SK-N-SH treated with all-trans-retinoic acid at 6 μM for 48 hours (cell line): ENCODE data around the gene CHRND.

Experiments used
- ATAC-seq: fragments of 200-7000 bp; cut with Tn5 transposase; 3 replicates; pipeline ENCODE4 v1.9.1; 2020; ENCODE audit warnings: mild to moderate bottlenecking, moderate library complexity
- ARNTL ChIP-seq: fragments of 450-650 bp; formaldehyde crosslinking; IDR thresholded peaks from 2 replicates; pipeline ENCODE4 v1.5.0; 2020; ENCODE audit warnings: low read depth, mild to moderate bottlenecking, moderate library complexity, borderline replicate concordance
- BACH2 ChIP-seq: fragments of 250-450 bp; sonication (Bioruptor Pico); IDR thresholded peaks from 2 replicates; pipeline ENCODE4 v1.9.0; 2021; ENCODE audit warnings: mild to moderate bottlenecking, borderline replicate concordance
- CSDC2 ChIP-seq: fragments of 250-450 bp; sonication (Bioruptor Pico); IDR thresholded peaks from 2 replicates; pipeline ENCODE4 v1.5.0; 2020; ENCODE audit warnings: mild to moderate bottlenecking, moderate library complexity
- ESRRG ChIP-seq: fragments of 250-450 bp; sonication (Bioruptor Pico); IDR thresholded peaks from 2 replicates; pipeline ENCODE4 v1.6.1; 2021; ENCODE audit warnings: mild to moderate bottlenecking
- GLIS3 ChIP-seq: fragments of 250-450 bp; sonication (Bioruptor Pico); IDR thresholded peaks from 2 replicates; pipeline ENCODE4 v1.5.0; 2020; ENCODE audit warnings: mild to moderate bottlenecking, moderate library complexity
- ISL1 ChIP-seq: fragments of 250-450 bp; sonication (Bioruptor Pico); IDR thresholded peaks from 2 replicates; pipeline ENCODE4 v2.1.2; 2022; ENCODE audit warnings: mild to moderate bottlenecking, moderate library complexity
- OSR1 ChIP-seq: fragments of 250-450 bp; sonication (Bioruptor Pico); IDR thresholded peaks from 2 replicates; pipeline ENCODE4 v1.8.0; 2022; ENCODE audit warnings: moderate library complexity, mild to moderate bottlenecking, inconsistent platforms
- PATZ1 ChIP-seq: fragments of 250-450 bp; sonication (Bioruptor Pico); IDR thresholded peaks from 2 replicates; pipeline ENCODE4 v1.8.0; 2020; ENCODE audit warnings: mild to moderate bottlenecking, moderate library complexity, borderline replicate concordance
- PPARA ChIP-seq: fragments of 250-450 bp; sonication (Bioruptor Pico); IDR thresholded peaks from 2 replicates; pipeline ENCODE4 v1.5.0; 2020; ENCODE audit warnings: mild to moderate bottlenecking, borderline replicate concordance
- SNAI2 ChIP-seq: fragments of 250-450 bp; sonication (Bioruptor Pico); IDR thresholded peaks from 2 replicates; pipeline ENCODE4 v1.5.0; 2020; ENCODE audit warnings: mild to moderate bottlenecking, moderate library complexity
- TCF4 ChIP-seq: fragments of 250-450 bp; sonication (Bioruptor Pico); IDR thresholded peaks from 2 replicates; pipeline ENCODE4 v1.8.0; 2021; ENCODE audit warnings: mild to moderate bottlenecking, moderate library complexity, borderline replicate concordance
- TOX ChIP-seq: fragments of 250-450 bp; sonication (Bioruptor Pico); IDR thresholded peaks from 2 replicates; pipeline ENCODE4 v1.8.0; 2021; ENCODE audit warnings: mild to moderate bottlenecking, moderate library complexity, borderline replicate concordance
- TSHZ2 ChIP-seq: fragments of 250-450 bp; sonication (Bioruptor Pico); IDR thresholded peaks from 2 replicates; pipeline ENCODE4 v1.5.0; 2020; ENCODE audit warnings: mild to moderate bottlenecking, moderate library complexity
- ZC3H10 ChIP-seq: fragments of 250-450 bp; sonication (Bioruptor Pico); IDR thresholded peaks from 2 replicates; pipeline ENCODE4 v1.5.1; 2021; ENCODE audit warnings: mild to moderate bottlenecking, moderate library complexity
- ZFP30 ChIP-seq: fragments of 450-650 bp; formaldehyde crosslinking; IDR thresholded peaks from 2 replicates; pipeline ENCODE4 v1.5.0; 2022; ENCODE audit warnings: mild to moderate bottlenecking, moderate library complexity
- ZNF70 ChIP-seq: fragments of 450-650 bp; formaldehyde crosslinking; IDR thresholded peaks from 2 replicates; pipeline ENCODE4 v1.5.0; 2020; ENCODE audit warnings: mild to moderate bottlenecking, moderate library complexity
- TF ChIP-seq, protein P1 (sequence below): fragments of 250-450 bp; sonication (Bioruptor Pico); IDR thresholded peaks from 2 replicates; pipeline ENCODE4 v1.5.1; 2020; ENCODE audit warnings: low read depth, mild to moderate bottlenecking, moderate library complexity
- TF ChIP-seq, protein P2 (sequence below): fragments of 250-450 bp; sonication (Bioruptor Pico); IDR thresholded peaks from 2 replicates; pipeline ENCODE4 v1.5.1; 2021; ENCODE audit warnings: mild to moderate bottlenecking, moderate library complexity
- TF ChIP-seq, protein P3 (sequence below): fragments of 250-450 bp; sonication (Bioruptor Pico); IDR thresholded peaks from 2 replicates; pipeline ENCODE4 v1.8.0; 2021; ENCODE audit warnings: low read depth, mild to moderate bottlenecking, moderate library complexity, borderline replicate concordance

Gene CHRND

GRCh38 chr2:232573771-232574435 lies 47.9 kb downstream of the CHRND start:
- no peak for ATAC-seq
- TF ChIP-seq BACH2 (CRISPR knock-in tag), result no peak
- no peak for TF ChIP-seq PPARA (CRISPR knock-in tag)
- TF ChIP-seq, protein P1, sequence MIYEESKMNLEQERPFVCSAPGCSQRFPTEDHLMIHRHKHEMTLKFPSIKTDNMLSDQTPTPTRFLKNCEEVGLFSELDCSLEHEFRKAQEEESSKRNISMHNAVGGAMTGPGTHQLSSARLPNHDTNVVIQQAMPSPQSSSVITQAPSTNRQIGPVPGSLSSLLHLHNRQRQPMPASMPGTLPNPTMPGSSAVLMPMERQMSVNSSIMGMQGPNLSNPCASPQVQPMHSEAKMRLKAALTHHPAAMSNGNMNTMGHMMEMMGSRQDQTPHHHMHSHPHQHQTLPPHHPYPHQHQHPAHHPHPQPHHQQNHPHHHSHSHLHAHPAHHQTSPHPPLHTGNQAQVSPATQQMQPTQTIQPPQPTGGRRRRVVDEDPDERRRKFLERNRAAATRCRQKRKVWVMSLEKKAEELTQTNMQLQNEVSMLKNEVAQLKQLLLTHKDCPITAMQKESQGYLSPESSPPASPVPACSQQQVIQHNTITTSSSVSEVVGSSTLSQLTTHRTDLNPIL (CRISPR knock-in tag), result no peak
- no peak for TF ChIP-seq TCF4 (CRISPR knock-in tag)
- TF ChIP-seq, protein P2, sequence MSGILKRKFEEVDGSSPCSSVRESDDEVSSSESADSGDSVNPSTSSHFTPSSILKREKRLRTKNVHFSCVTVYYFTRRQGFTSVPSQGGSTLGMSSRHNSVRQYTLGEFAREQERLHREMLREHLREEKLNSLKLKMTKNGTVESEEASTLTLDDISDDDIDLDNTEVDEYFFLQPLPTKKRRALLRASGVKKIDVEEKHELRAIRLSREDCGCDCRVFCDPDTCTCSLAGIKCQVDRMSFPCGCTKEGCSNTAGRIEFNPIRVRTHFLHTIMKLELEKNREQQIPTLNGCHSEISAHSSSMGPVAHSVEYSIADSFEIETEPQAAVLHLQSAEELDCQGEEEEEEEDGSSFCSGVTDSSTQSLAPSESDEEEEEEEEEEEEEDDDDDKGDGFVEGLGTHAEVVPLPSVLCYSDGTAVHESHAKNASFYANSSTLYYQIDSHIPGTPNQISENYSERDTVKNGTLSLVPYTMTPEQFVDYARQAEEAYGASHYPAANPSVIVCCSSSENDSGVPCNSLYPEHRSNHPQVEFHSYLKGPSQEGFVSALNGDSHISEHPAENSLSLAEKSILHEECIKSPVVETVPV (CRISPR knock-in tag), result no peak
- no peak for TF ChIP-seq GLIS3 (CRISPR knock-in tag)
- TF ChIP-seq CSDC2, result no peak

DNA sequence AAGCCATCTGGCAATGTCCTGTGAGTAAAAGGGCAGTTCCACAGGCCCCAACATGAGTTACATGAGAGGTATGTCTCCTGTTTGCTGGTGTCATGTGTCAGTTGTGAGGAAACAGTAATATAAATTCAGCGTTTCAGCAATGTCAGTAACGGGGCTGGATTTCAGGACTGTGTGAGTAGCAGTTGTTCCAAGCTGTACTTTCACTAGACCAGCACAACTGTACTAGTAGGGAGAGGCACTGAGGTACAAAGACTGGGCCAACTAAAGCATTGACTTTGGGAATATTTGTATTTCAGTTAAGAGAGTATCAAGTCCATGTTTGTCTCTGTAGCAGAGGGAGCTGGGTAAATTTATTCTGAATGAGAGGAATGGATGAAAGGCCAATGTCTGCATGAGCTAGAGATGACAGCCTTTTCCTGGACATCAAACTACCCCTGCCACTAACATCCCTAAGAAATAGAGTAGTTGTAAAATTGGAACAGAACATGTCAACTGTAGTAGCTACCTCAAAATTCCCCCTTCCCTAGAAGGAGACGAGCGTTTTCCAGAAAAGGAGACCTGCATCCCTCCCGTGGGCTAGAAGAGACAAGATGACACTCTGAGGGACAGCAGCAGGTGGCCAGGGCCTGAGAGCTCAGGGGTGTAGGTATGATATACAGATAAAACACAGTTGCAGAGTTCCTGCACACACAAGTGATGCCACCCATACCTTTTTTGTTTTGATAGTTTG lies 48.9 kb downstream of the CHRND start:
- TF ChIP-seq ISL1 (CRISPR knock-in tag) (no peak), PATZ1 (CRISPR knock-in tag) (no peak), ZFP30 (CRISPR knock-in tag) (no peak), ZC3H10 (CRISPR knock-in tag) (no peak), TOX (CRISPR knock-in tag) (no peak), SNAI2 (CRISPR knock-in tag) (no peak), PPARA (CRISPR knock-in tag) (no peak), ESRRG (CRISPR knock-in tag) (no peak), BACH2 (CRISPR knock-in tag) (no peak), TSHZ2 (CRISPR knock-in tag) (no peak), CSDC2 (no peak), ARNTL (CRISPR knock-in tag) (no peak), OSR1 (CRISPR knock-in tag) (no peak), ZNF70 (CRISPR knock-in tag) (no peak), TCF4 (CRISPR knock-in tag) (no peak)
- TF ChIP-seq, protein P2 (CRISPR knock-in tag), result no peak
- TF ChIP-seq, protein P3, sequence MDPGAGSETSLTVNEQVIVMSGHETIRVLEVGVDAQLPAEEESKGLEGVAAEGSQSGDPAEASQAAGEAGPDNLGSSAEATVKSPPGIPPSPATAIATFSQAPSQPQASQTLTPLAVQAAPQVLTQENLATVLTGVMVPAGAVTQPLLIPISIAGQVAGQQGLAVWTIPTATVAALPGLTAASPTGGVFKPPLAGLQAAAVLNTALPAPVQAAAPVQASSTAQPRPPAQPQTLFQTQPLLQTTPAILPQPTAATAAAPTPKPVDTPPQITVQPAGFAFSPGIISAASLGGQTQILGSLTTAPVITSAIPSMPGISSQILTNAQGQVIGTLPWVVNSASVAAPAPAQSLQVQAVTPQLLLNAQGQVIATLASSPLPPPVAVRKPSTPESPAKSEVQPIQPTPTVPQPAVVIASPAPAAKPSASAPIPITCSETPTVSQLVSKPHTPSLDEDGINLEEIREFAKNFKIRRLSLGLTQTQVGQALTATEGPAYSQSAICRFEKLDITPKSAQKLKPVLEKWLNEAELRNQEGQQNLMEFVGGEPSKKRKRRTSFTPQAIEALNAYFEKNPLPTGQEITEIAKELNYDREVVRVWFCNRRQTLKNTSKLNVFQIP (CRISPR knock-in tag), result no peak
- TF ChIP-seq, protein P1 (CRISPR knock-in tag), result no peak
- ATAC-seq, result peak; percentile 27; the same call in 1 of the 3 replicates
